Panc1 (cell line): ENCODE data around the gene UBE2J2. TPM values are rescaled to one million over a fixed set of nuclear protein-coding genes. Genes with fewer than 3 reads are reported as not detected.

Experiments used
- ATAC-seq: fragments of 200-7000 bp; cut with Tn5 transposase; 2 replicates; pipeline ENCODE4 v1.9.1; 2020; ENCODE audit warnings: mild to moderate bottlenecking, moderate library complexity
- BruUV-seq: library from RNA; stranded (reverse); fragments of 400-500 nt; replicated peaks from 2 replicates; lab custom pipeline; 2021; lab: Mats Ljungman, UMichigan
- CTCF ChIA-PET: fragments of 300-600 bp; sonication (Branson Sonifier 250); formaldehyde crosslinking; loops from one replicate; lab custom pipeline; 2022; ENCODE audit warnings: antibody characterized with exemption; lab: Charles Lee
- POLR2A ChIA-PET: fragments of 300-600 bp; sonication (Branson Sonifier 250); formaldehyde crosslinking; loops from one replicate; lab custom pipeline; 2022; ENCODE audit warnings: antibody characterized with exemption; lab: Charles Lee
- DNase-seq: peaks from one replicate; pipeline ENCODE4 v3.0.0-alpha.2; 2010; ENCODE audit warnings: low read depth, low spot score
- H3K27ac ChIP-seq: 2 replicates; pipeline ENCODE4 v1.5.1; 2011; ENCODE audit warnings: mild to moderate bottlenecking, low read length, inconsistent platforms
- H3K27me3 ChIP-seq: fragments of 200-500 bp; sonication (Bioruptor generic); 2 replicates; pipeline ENCODE4 v1.6.0; 2014; ENCODE audit warnings: low read length, inconsistent platforms; ENCODE audit not compliant: control insufficient read depth, insufficient read depth
- H3K36me3 ChIP-seq: fragments of 200-500 bp; sonication (Bioruptor generic); 2 replicates; pipeline ENCODE4 v1.5.1; 2014; ENCODE audit warnings: inconsistent platforms, mild to moderate bottlenecking, low read length, moderate library complexity; ENCODE audit not compliant: control insufficient read depth, insufficient read depth
- H3K4me1 ChIP-seq: 2 replicates; pipeline ENCODE4 v1.5.1; 2011; ENCODE audit warnings: inconsistent platforms, mild to moderate bottlenecking, low read length, moderate library complexity; ENCODE audit not compliant: control insufficient read depth, insufficient read depth
- H3K4me3 ChIP-seq, 2 experiments: 2 replicates each; pipeline ENCODE4 v1.5.1; 2011 to 2012; ENCODE audit warnings: low read depth in 2 of 2, low read length in 2 of 2, mild to moderate bottlenecking in 2 of 2, inconsistent platforms in 1 of 2, moderate library complexity in 1 of 2
- H3K9me3 ChIP-seq: fragments of 200-500 bp; sonication (Bioruptor generic); 2 replicates; pipeline ENCODE4 v1.5.1; 2014; ENCODE audit warnings: low read depth, mild to moderate bottlenecking, inconsistent platforms, low read length, moderate library complexity; ENCODE audit not compliant: control insufficient read depth, insufficient read depth
- CTCF ChIP-seq: fragments of 450-650 bp; IDR thresholded peaks from 2 replicates; pipeline ENCODE4 v1.5.1; 2017; ENCODE audit warnings: mild to moderate bottlenecking
- POLR2AphosphoS5 ChIP-seq: IDR thresholded peaks from 2 replicates; pipeline ENCODE4 v1.6.1; 2012; ENCODE audit warnings: mild to moderate bottlenecking, low read depth, low read length, moderate library complexity
- REST ChIP-seq, 2 experiments: IDR thresholded peaks; 2 replicates each; pipeline ENCODE4 v1.6.1; 2011 to 2012; ENCODE audit warnings: low read depth in 2 of 2, control low read depth in 1 of 2, low read length in 1 of 2, mild to moderate bottlenecking in 1 of 2, moderate library complexity in 1 of 2; ENCODE audit not compliant: insufficient read depth in 1 of 2
- SIN3A ChIP-seq: IDR thresholded peaks from 2 replicates; pipeline ENCODE4 v1.6.1; 2012; ENCODE audit warnings: low read depth, mild to moderate bottlenecking, low read length, moderate library complexity, borderline replicate concordance; ENCODE audit not compliant: insufficient read depth
- TCF7L2 ChIP-seq: IDR thresholded peaks from 2 replicates; pipeline ENCODE4 v1.6.1; 2011; ENCODE audit warnings: mild to moderate bottlenecking, low read depth, low read length, inconsistent platforms
- in situ Hi-C: cut with HindIII; loops from 2 replicates; pipeline ENCODE4 v1.10.0; 2016; ENCODE audit warnings: low sequenced_read_pairs, low pct_unique_long_range_greater_than_20kb
- intact Hi-C: fragments of 100-400 bp; cut with micrococcal nuclease; formaldehyde crosslinking; loops from one replicate; pipeline ENCODE4 v1.10.0; 2022; ENCODE audit not compliant: unreplicated experiment
- total RNA-seq: library from RNA; stranded (reverse); gene quantifications from one replicate; pipeline ENCODE4 v1.2.1, GENCODE V29; 2021; ENCODE audit not compliant: unreplicated experiment

Gene UBE2J2
- total RNA-seq, 1 experiment from 2014 or later: 101 TPM

GRCh38 chr1:1286313-1287261, 12.9 kb upstream of the UBE2J2 start:
- no peak for DNase-seq
- Histone ChIP-seq H3K27ac (no peak overlapping the region), H3K36me3 (no peaks in the 10 kb centered on the region), H3K4me1 (peaks cover 25% of the 10 kb centered on the region), H3K9me3 (no peaks in the 10 kb centered on the region), H3K27me3 (no peaks in the 10 kb centered on the region), H3K4me3 (no peak overlapping the region)
- ChIA-PET CTCF (no interaction called here), POLR2A (no interaction called here)
- no peak for ATAC-seq
- in situ Hi-C loops (no loop called here), intact Hi-C loops (no loop called here)
- TF ChIP-seq POLR2AphosphoS5 (no peak), TCF7L2 (no peak), REST (IDR thresholded peaks at IDR 0.05; ENCODE audit: insufficient read depth in 1 of 2, low read depth in 2 of 2, low read length in 1 of 2) (no peak), CTCF (no peak), SIN3A (no peak)
- no TSS peak for BruUV-seq

- no peaks in the 10 kb centered on the region for H3K27me3 ChIP-seq
- peaks cover 22% of the 10 kb centered on the region for H3K4me1 ChIP-seq
- in situ Hi-C loops: no loop called here
- DNase-seq (no peak), ATAC-seq (peak; percentile 14; the same call in 1 of the 2 replicates)
- H3K36me3 ChIP-seq: no peaks in the 10 kb centered on the region
- no peak overlapping the region for H3K4me3 ChIP-seq
- BruUV-seq: no TSS peak
- TF ChIP-seq SIN3A (no peak), REST (IDR thresholded peaks at IDR 0.05; ENCODE audit: insufficient read depth in 1 of 2, low read depth in 2 of 2, low read length in 1 of 2) (no peak), CTCF (no peak), TCF7L2 (no peak), POLR2AphosphoS5 (no peak)
- POLR2A ChIA-PET: no interaction called here
- CTCF ChIA-PET: no interaction called here
- no peaks in the 10 kb centered on the region for H3K9me3 ChIP-seq
- intact Hi-C loops: no loop called here
- H3K27ac ChIP-seq: no peak overlapping the region
Observed at GRCh38 chr1:1285611-1286311, 12.1 kb upstream of the UBE2J2 start.
